ENCODE results near the gene CDH15.

CDH15 gene

DNA sequence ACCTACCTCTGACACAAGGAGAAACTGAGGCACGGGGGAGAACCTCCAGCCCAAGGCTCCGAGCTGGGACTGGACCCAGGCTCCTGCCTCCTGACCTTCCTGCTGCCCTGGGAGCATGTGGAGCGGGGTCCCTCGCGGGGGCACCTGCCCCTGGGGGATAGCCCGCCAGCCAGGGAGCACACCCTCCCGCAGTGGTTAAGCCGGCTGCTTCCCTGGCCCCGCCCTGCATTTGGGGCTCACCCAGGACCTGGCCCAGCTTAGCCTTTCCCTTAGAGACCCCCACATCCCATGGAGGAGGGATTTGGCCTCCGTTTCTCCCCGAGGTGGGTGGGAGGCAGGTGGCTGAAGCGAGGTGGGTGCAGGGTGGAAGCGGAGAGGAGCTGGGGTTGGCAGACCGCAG, 1.8 kb upstream of the CDH15 start:
- no peaks in the 10 kb centered on the region for H3K36me3 ChIP-seq (ENCODE audit: insufficient read depth, low read length)
- TF ChIP-seq, protein P1, sequence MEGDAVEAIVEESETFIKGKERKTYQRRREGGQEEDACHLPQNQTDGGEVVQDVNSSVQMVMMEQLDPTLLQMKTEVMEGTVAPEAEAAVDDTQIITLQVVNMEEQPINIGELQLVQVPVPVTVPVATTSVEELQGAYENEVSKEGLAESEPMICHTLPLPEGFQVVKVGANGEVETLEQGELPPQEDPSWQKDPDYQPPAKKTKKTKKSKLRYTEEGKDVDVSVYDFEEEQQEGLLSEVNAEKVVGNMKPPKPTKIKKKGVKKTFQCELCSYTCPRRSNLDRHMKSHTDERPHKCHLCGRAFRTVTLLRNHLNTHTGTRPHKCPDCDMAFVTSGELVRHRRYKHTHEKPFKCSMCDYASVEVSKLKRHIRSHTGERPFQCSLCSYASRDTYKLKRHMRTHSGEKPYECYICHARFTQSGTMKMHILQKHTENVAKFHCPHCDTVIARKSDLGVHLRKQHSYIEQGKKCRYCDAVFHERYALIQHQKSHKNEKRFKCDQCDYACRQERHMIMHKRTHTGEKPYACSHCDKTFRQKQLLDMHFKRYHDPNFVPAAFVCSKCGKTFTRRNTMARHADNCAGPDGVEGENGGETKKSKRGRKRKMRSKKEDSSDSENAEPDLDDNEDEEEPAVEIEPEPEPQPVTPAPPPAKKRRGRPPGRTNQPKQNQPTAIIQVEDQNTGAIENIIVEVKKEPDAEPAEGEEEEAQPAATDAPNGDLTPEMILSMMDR (IDR thresholded peaks at IDR 0.05; ENCODE audit: low read length) = no peak
- no peak for TF ChIP-seq EZH2 (IDR thresholded peaks at IDR 0.05; ENCODE audit: borderline replicate concordance, low read length)
- no peaks in the 10 kb centered on the region for H3K79me2 ChIP-seq (ENCODE audit: insufficient read depth, low read length)
- H3K4me3 ChIP-seq (ENCODE audit: low read depth, low read length, poor library complexity, severe bottlenecking) = no peak overlapping the region
- no peaks in the 10 kb centered on the region for H3K9me2 ChIP-seq (ENCODE audit: low read depth, low read length)
- peaks cover 15% of the 10 kb centered on the region for H3K4me1 ChIP-seq (ENCODE audit: insufficient read depth, low read length, severe bottlenecking)
- H3K9ac ChIP-seq (ENCODE audit: low read length) = no peak overlapping the region
- no peak overlapping the region for H2AFZ ChIP-seq (ENCODE audit: low read length)
- H3F3A ChIP-seq (ENCODE audit: insufficient read depth, low read length) = no peaks in the 10 kb centered on the region
- no peak overlapping the region for H3K4me2 ChIP-seq (ENCODE audit: low read length)
- no peaks in the 10 kb centered on the region for H4K20me1 ChIP-seq (ENCODE audit: insufficient read depth, low read length)
- H3K27me3 ChIP-seq (ENCODE audit: insufficient read depth, low read length) = peaks cover 10% of the 10 kb centered on the region
- no peaks in the 10 kb centered on the region for H3K9me3 ChIP-seq (ENCODE audit: low read length)
- no peak overlapping the region for H3K27ac ChIP-seq (ENCODE audit: low read depth, low read length, poor library complexity, severe bottlenecking)

DNA sequence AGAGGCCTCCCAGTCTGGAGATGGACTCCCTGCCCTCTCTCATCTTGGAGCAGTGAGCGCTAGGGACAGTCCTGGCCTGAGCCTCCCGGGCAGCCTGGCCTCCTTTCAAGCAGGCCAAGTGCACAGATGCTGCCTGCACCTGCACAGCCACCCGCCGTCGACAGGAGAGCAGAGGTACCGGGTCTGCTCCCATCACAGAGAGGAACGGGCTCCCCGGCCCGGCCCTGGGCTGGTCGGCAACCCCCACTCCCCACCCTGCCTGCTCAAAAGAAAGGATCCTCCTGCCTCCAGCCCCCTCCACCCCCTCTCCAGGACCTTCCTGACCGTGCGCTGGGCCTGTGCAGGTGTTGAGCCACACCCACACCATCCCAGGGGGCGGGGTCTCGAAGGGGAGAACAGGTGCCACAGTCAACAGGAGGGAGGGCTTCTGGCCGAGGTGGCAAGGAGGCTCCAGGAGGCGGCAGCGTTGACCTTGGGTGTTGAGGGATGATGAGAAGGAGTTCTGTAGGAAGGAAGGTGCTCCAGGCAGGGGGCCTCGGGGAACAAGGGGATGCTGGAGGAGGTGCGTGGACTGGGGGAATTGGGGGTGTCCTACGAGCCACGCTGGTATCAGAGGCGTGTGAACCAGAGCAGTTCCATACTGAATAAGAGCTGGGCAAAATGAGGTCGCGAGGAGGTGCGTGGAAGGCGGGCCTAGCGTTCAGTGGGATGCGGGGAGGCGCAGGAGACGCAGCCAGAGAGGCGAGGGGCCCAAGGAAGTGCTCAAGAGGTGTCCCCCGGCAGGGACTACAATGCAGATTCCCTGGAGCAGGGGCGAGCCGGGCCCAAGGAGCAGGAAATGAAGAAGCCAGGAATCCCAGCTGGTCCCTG, 967 bp upstream of the CDH15 start:
- Histone ChIP-seq H4K20me1 (ENCODE audit: insufficient read depth, low read length) (no peaks in the 10 kb centered on the region), H3K36me3 (ENCODE audit: insufficient read depth, low read length) (no peaks in the 10 kb centered on the region), H3K4me2 (ENCODE audit: low read length) (peak overlapping the region; percentile 59), H3K4me3 (ENCODE audit: low read depth, low read length, poor library complexity, severe bottlenecking) (peak overlapping the region; percentile 36), H3K79me2 (ENCODE audit: insufficient read depth, low read length) (no peaks in the 10 kb centered on the region), H3K27ac (ENCODE audit: low read depth, low read length, poor library complexity, severe bottlenecking) (no peak overlapping the region), H3K9me2 (ENCODE audit: low read depth, low read length) (no peaks in the 10 kb centered on the region), H3F3A (ENCODE audit: insufficient read depth, low read length) (no peaks in the 10 kb centered on the region), H3K9me3 (ENCODE audit: low read length) (no peaks in the 10 kb centered on the region), H3K4me1 (ENCODE audit: insufficient read depth, low read length, severe bottlenecking) (peaks cover 15% of the 10 kb centered on the region), H3K27me3 (ENCODE audit: insufficient read depth, low read length) (peaks cover 10% of the 10 kb centered on the region), H3K9ac (ENCODE audit: low read length) (no peak overlapping the region), H2AFZ (ENCODE audit: low read length) (no peak overlapping the region)
- TF ChIP-seq, protein P1 (IDR thresholded peaks at IDR 0.05; ENCODE audit: low read length) = peak; percentile 19; the same call in 1 of the 2 replicates
- no peak for TF ChIP-seq EZH2 (IDR thresholded peaks at IDR 0.05; ENCODE audit: borderline replicate concordance, low read length)

DNA sequence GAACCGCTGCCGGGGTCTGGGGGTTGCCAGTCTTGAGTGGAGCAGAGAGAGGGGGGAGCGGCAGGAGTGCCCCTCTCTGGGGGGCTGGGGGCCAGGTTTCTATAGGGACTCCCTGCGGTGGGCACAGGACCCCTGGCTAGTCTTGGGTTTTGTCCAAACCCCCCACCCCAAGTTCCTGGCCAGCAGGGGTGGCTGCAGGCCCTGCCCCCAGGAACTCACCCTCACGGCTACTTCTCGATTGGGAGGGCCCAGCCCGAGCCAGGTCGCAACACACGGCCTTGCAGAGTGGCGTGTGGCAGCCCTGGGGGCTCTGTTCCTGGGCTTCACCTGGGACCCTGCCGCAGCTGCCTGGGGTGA, 601 bp downstream of the CDH15 start:
- Histone ChIP-seq H3K9ac (ENCODE audit: low read length) (no peak overlapping the region), H3K4me1 (ENCODE audit: insufficient read depth, low read length, severe bottlenecking) (peaks cover 15% of the 10 kb centered on the region), H3K27ac (ENCODE audit: low read depth, low read length, poor library complexity, severe bottlenecking) (no peak overlapping the region), H3K36me3 (ENCODE audit: insufficient read depth, low read length) (no peaks in the 10 kb centered on the region), H3F3A (ENCODE audit: insufficient read depth, low read length) (no peaks in the 10 kb centered on the region), H3K27me3 (ENCODE audit: insufficient read depth, low read length) (peaks cover 10% of the 10 kb centered on the region), H3K4me2 (ENCODE audit: low read length) (no peak overlapping the region), H3K9me2 (ENCODE audit: low read depth, low read length) (no peaks in the 10 kb centered on the region), H2AFZ (ENCODE audit: low read length) (no peak overlapping the region), H4K20me1 (ENCODE audit: insufficient read depth, low read length) (no peaks in the 10 kb centered on the region), H3K9me3 (ENCODE audit: low read length) (no peaks in the 10 kb centered on the region), H3K4me3 (ENCODE audit: low read depth, low read length, poor library complexity, severe bottlenecking) (no peak overlapping the region), H3K79me2 (ENCODE audit: insufficient read depth, low read length) (no peaks in the 10 kb centered on the region)
- TF ChIP-seq, protein P1 (IDR thresholded peaks at IDR 0.05; ENCODE audit: low read length) = no peak
- no peak for TF ChIP-seq EZH2 (IDR thresholded peaks at IDR 0.05; ENCODE audit: borderline replicate concordance, low read length)

All from OCI-LY1 (cell line).